Measurements from ENCODE around the gene NEU2.

Gene NEU2

DNA sequence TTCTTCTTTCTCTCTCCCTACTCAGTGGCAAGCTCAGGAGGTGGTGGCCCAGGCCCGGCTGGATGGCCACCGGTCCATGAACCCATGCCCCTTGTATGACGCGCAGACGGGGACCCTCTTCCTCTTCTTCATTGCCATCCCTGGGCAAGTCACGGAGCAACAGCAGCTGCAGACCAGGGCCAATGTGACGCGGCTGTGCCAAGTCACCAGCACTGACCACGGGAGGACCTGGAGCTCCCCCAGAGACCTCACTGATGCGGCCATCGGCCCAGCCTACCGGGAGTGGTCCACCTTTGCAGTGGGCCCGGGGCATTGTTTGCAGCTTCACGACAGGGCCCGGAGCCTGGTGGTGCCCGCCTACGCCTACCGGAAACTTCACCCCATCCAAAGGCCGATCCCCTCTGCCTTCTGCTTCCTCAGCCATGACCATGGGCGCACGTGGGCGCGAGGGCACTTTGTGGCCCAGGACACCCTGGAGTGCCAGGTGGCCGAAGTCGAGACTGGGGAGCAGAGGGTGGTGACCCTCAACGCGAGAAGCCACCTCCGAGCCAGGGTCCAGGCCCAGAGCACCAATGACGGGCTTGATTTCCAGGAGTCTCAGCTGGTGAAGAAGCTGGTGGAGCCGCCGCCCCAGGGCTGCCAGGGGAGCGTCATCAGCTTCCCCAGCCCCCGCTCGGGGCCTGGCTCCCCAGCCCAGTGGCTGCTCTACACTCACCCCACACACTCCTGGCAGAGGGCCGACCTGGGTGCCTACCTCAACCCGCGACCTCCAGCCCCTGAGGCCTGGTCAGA lies 1.8 kb downstream of the NEU2 start:
- no peak overlapping the region for H3K4me3 ChIP-seq (replicated peaks; ENCODE audit: low read depth, low read length)
- no peak for DNase-seq (ENCODE audit: extremely low read depth, low read depth)
- TF ChIP-seq, protein P1, sequence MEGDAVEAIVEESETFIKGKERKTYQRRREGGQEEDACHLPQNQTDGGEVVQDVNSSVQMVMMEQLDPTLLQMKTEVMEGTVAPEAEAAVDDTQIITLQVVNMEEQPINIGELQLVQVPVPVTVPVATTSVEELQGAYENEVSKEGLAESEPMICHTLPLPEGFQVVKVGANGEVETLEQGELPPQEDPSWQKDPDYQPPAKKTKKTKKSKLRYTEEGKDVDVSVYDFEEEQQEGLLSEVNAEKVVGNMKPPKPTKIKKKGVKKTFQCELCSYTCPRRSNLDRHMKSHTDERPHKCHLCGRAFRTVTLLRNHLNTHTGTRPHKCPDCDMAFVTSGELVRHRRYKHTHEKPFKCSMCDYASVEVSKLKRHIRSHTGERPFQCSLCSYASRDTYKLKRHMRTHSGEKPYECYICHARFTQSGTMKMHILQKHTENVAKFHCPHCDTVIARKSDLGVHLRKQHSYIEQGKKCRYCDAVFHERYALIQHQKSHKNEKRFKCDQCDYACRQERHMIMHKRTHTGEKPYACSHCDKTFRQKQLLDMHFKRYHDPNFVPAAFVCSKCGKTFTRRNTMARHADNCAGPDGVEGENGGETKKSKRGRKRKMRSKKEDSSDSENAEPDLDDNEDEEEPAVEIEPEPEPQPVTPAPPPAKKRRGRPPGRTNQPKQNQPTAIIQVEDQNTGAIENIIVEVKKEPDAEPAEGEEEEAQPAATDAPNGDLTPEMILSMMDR (IDR thresholded peaks at IDR 0.05; ENCODE audit: low read depth, low read length, missing control alignments): no peak

DNA sequence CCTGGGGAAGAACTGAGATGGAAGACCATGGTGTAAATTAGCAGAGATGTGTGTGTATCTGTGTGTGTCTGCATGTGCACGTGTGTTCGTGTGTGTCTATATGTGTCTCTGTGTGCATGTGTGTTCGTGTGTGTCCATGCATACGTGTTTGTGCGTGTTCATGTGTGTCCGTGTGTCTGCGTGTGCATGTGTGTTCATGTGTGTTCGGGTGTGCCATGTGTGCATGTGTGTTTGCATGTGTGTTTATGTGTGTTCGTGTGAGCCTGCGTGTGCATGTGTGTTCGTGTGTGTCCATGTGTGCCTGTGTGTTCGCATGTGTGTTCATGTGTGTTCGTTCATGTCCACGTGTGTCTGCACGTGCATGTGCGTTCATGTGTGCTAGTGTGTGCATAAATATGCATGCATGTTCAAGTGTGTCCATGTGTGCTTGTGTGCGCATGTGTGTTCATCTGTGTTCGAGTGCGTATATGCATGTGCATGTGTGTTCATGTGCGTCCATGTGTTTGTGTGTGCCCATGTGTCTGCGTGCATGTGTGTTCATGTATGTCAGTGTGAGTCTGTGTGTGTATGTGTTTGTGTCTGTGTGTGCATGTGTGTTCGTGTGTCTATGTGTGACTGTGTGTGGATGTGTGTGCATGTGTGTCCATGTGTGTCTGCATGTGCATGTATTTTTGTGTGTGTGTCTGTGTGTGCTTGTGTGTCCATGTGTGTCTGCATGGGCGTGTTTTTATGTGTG lies 3.1 kb downstream of the NEU2 start:
- no peak overlapping the region for H3K4me3 ChIP-seq (replicated peaks; ENCODE audit: low read depth, low read length)
- no peak for DNase-seq (ENCODE audit: extremely low read depth, low read depth)
- TF ChIP-seq, protein P1 (IDR thresholded peaks at IDR 0.05; ENCODE audit: low read depth, low read length, missing control alignments): no peak

DNA sequence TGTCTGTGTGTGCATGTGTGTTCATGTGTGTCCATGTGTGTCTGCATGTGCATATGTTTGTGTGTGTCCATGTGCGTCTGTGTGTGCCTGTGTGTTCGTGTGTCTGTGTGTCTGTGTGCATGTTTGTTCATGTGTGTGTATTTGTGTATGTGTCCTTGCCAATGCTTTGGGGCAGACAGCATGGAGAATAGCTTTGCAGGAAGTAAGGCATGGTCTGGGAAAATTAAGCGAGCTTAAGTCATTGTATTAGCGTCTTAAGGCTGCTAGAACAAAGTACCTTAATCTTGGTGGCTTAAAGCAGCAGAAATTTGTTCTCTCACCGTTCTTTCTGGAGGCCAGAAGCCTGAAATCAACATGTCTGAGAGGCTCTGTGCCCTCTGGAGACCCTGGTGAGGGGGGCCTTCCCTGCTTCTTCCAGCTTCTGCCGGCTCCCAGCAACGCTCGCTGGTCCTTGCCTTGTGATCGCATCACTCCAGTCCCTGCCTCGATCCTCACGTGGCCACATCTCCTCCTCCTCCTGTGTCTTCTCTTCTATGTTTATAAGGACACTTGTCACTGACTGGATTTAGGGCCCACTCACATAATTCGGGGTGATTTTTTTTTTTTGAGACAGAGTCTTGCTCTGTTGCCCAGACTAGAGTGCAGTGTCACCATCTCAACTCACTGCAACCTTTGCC lies 3.8 kb downstream of the NEU2 start:
- no peak for DNase-seq (ENCODE audit: extremely low read depth, low read depth)
- H3K4me3 ChIP-seq (replicated peaks; ENCODE audit: low read depth, low read length): no peak overlapping the region
- TF ChIP-seq, protein P1 (IDR thresholded peaks at IDR 0.05; ENCODE audit: low read depth, low read length, missing control alignments): no peak

DNA sequence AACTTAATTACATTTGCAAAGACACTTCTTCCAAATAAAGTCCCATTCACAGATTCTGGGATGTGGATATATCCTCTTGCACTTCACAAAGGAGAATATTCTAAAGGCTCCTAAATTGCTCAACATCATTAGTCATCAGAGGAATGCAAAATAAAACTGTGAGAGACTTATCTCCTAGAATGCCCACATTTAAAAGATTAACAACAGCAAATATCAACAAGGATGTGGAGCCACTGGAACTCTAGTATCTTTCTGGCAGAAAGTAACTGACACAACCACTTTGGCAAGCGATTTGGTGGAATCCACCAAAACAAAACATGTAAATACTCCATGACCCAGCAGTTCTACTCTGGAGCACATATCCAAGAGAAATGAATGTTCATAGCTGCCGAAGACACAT lies 4.6 kb downstream of the NEU2 start:
- no peak overlapping the region for H3K4me3 ChIP-seq (replicated peaks; ENCODE audit: low read depth, low read length)
- no peak for DNase-seq (ENCODE audit: extremely low read depth, low read depth)
- TF ChIP-seq, protein P1 (IDR thresholded peaks at IDR 0.05; ENCODE audit: low read depth, low read length, missing control alignments): no peak

DNA sequence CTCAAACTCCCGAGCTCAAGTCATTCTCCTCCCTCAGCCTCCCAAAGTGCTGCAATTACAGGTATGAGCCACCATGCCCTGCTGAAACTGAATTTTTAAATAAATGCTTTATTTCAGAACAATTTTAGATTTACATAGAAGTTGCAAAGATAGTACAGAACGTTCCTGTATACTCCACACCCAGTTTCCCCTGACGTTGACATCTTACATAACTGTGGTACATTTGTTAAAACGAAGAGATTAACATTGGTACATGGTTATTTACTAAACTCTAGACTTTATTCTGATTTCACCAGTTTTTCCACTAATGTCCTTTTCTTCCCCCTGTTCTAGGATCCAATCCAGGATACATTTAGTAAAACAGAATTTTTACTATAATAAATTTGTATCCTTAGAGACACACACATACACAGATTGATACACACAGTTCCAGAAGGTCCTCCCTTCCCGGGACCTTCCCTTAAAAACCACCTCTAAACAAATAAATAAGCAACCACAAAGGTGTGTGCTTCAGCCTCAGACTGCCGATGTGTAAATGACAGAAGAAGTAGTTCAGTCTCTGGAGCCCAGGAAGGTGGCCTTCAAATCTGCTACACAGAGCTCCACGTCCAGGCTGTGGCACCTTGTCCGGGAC lies 6.9 kb downstream of the NEU2 start:
- H3K4me3 ChIP-seq (replicated peaks; ENCODE audit: low read depth, low read length): no peak overlapping the region
- TF ChIP-seq, protein P1 (IDR thresholded peaks at IDR 0.05; ENCODE audit: low read depth, low read length, missing control alignments): no peak
- DNase-seq (ENCODE audit: extremely low read depth, low read depth): no peak

DNA sequence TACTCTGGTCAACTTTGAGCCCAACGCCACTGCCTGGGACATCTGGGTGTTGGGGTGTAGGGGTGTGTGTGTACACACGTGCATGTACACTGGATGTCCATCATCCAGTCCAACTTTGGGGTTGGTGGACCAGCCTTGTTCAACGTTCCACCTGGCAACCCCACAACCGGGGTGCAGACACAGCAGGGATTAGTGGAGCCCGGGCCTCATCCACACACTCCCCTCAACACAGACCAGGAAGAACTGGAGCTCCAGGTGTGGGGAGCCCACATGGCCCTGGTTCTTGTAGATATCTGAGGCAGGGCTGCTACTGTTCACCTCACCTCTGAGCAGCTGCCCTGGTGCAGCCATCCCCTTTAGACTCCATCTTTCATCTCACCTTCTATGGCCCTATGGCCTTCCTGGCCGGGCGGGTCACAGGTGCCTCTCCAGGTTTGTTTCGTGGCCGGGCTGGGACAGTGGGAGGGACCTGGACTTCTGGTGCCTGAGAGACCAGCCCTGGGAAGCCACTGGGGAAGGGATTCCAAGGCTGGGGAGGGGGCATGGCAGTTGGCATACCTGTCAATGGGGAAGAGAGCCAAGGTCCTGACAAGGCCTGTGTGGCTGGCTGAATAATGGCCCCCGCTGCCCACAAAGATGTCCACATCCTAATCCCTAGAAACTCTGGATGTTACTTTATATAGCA lies 7.5 kb downstream of the NEU2 start:
- TF ChIP-seq, protein P1 (IDR thresholded peaks at IDR 0.05; ENCODE audit: low read depth, low read length, missing control alignments): no peak
- no peak overlapping the region for H3K4me3 ChIP-seq (replicated peaks; ENCODE audit: low read depth, low read length)
- no peak for DNase-seq (ENCODE audit: extremely low read depth, low read depth)
